HG03095 (cell line): ENCODE measurements around the gene HEPACAM.

Source experiments
- ATAC-seq: cut with Tn5 transposase; IDR thresholded peaks from one replicate; pipeline ENCODE4 v1.9.1; 2021; ENCODE audit warnings: moderate library complexity; ENCODE audit not compliant: unreplicated experiment

The HEPACAM gene

GRCh38 chr11:124943254-124943616, 7.4 kb upstream of the HEPACAM start:
- ATAC-seq, result no peak

- ATAC-seq, result no peak
Observed at GRCh38 chr11:124942466-124943253, 6.8 kb upstream of the HEPACAM start.

- no peak for ATAC-seq
Observed at GRCh38 chr11:124941703-124942102, 5.9 kb upstream of the HEPACAM start.

- ATAC-seq, result no peak
Observed at GRCh38 chr11:124938970-124939369, 3.1 kb upstream of the HEPACAM start.

GRCh38 chr11:124938206-124938765, 2.4 kb upstream of the HEPACAM start:
- ATAC-seq, result no peak

GRCh38 chr11:124937336-124937935, 1.6 kb upstream of the HEPACAM start:
- no peak for ATAC-seq

- ATAC-seq, result no peak
Observed at GRCh38 chr11:124934862-124935547, 842 bp downstream of the HEPACAM start.

- ATAC-seq, result peak; percentile 96
Observed at GRCh38 chr11:124930799-124931198, 5.0 kb downstream of the HEPACAM start.

- ATAC-seq, result no peak
Observed at GRCh38 chr11:124928942-124929665, 6.7 kb downstream of the HEPACAM start.

GRCh38 chr11:124923296-124923695, 12.6 kb downstream of the HEPACAM start:
- no peak for ATAC-seq

GRCh38 chr11:124922831-124923230, 13.0 kb downstream of the HEPACAM start:
- no peak for ATAC-seq

- no peak for ATAC-seq
Observed at GRCh38 chr11:124920870-124921609, 14.8 kb downstream of the HEPACAM start.

GRCh38 chr11:124920356-124920755, 15.5 kb downstream of the HEPACAM start:
- no peak for ATAC-seq

GRCh38 chr11:124919898-124920297, 15.9 kb downstream of the HEPACAM start:
- ATAC-seq, result no peak

GRCh38 chr11:124918950-124919349, 16.9 kb downstream of the HEPACAM start, which contains the start of gene HEPN1:
HEPN1 (plus strand) TSS chr11:124919250.
- no peak for ATAC-seq

GRCh38 chr11:124917115-124917637, 18.7 kb downstream of the HEPACAM start:
- no peak for ATAC-seq

- ATAC-seq, result no peak
Observed at GRCh38 chr11:124916370-124916710, 19.5 kb downstream of the HEPACAM start.

- no peak for ATAC-seq
Observed at GRCh38 chr11:124915541-124916369, 20.1 kb downstream of the HEPACAM start.

- ATAC-seq, result no peak
Observed at GRCh38 chr11:124902616-124903015, 33.2 kb downstream of the HEPACAM start.
